ENCODE results near the gene ZNF189. TPM values are rescaled to one million over a fixed set of nuclear protein-coding genes. Genes with fewer than 3 reads are reported as not detected.

Gene ZNF189
- polyA plus RNA-seq, 3 donors = 0.72 to 1.8 (median 1.2) TPM

GRCh38 chr9:101432171-101432570, 33.5 kb downstream of the ZNF189 start:
- no peak overlapping the region for H2AFZ ChIP-seq (ENCODE audit: insufficient read depth, low read depth, low read length, poor library complexity, severe bottlenecking)
- Mint-ChIP-seq H3K27ac (no peak overlapping the region), H3K36me3 (no peaks in the 10 kb centered on the region), H3K9me3 (peaks cover 0 to 12% (median 1%) of the 10 kb centered on the region in 7 donors), H3K4me3 (no peak overlapping the region), H3K4me1 (no peaks in the 10 kb centered on the region), H3K27me3 (ENCODE audit: low read depth in 3 of 3) (peaks cover 0 to 7% (median 5%) of the 10 kb centered on the region in 3 donors)
- H3K9me3 ChIP-seq (replicated peaks in 1 of 2; ENCODE audit: control insufficient read depth in 1 of 2, insufficient read depth in 1 of 2, low read length in 2 of 2) = no peaks in the 10 kb centered on the region
- H4K20me1 ChIP-seq (ENCODE audit: insufficient read depth, low read length) = no peaks in the 10 kb centered on the region
- no peaks in the 10 kb centered on the region for H3K4me1 ChIP-seq (ENCODE audit: control insufficient read depth in 1 of 2, insufficient read depth in 2 of 2, low read length in 2 of 2)
- TF ChIP-seq, protein P1, sequence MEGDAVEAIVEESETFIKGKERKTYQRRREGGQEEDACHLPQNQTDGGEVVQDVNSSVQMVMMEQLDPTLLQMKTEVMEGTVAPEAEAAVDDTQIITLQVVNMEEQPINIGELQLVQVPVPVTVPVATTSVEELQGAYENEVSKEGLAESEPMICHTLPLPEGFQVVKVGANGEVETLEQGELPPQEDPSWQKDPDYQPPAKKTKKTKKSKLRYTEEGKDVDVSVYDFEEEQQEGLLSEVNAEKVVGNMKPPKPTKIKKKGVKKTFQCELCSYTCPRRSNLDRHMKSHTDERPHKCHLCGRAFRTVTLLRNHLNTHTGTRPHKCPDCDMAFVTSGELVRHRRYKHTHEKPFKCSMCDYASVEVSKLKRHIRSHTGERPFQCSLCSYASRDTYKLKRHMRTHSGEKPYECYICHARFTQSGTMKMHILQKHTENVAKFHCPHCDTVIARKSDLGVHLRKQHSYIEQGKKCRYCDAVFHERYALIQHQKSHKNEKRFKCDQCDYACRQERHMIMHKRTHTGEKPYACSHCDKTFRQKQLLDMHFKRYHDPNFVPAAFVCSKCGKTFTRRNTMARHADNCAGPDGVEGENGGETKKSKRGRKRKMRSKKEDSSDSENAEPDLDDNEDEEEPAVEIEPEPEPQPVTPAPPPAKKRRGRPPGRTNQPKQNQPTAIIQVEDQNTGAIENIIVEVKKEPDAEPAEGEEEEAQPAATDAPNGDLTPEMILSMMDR (IDR thresholded peaks at IDR 0.05) = no peak
- H3K4me3 ChIP-seq (replicated peaks in 1 of 3; ENCODE audit: low read depth in 2 of 3, low read length in 3 of 3) = no peak overlapping the region
- no peaks in the 10 kb centered on the region for H3K36me3 ChIP-seq (replicated peaks in 1 of 2; ENCODE audit: control insufficient read depth in 1 of 2, insufficient read depth in 2 of 2, low read length in 2 of 2)
- H3K27me3 ChIP-seq (ENCODE audit: control insufficient read depth in 2 of 2, insufficient read depth in 2 of 2, low read length in 2 of 2) = no peaks in the 10 kb centered on the region
- H3K27ac ChIP-seq (ENCODE audit: low read depth in 1 of 2, low read length in 2 of 2) = no peak overlapping the region
- no peaks in the 10 kb centered on the region for H3K79me2 ChIP-seq (ENCODE audit: insufficient read depth, low read length)
- no peak overlapping the region for H3K4me2 ChIP-seq (replicated peaks; ENCODE audit: extremely low read depth, low read length, poor library complexity, severe bottlenecking)
- DNase-seq = no peak
- H3K9ac ChIP-seq (ENCODE audit: insufficient read depth, low read length, poor library complexity, severe bottlenecking) = no peak overlapping the region
- intact Hi-C loops (cut with micrococcal nuclease) = no loop called here

GRCh38 chr9:101432740-101433139, 34.1 kb downstream of the ZNF189 start:
- Mint-ChIP-seq H3K9me3 (peaks cover 0 to 12% (median 1%) of the 10 kb centered on the region in 7 donors), H3K4me3 (no peak overlapping the region), H3K4me1 (no peaks in the 10 kb centered on the region), H3K27me3 (ENCODE audit: low read depth in 3 of 3) (peaks cover 0 to 7% (median 5%) of the 10 kb centered on the region in 3 donors), H3K36me3 (no peaks in the 10 kb centered on the region), H3K27ac (no peak overlapping the region)
- no peaks in the 10 kb centered on the region for H3K9me3 ChIP-seq (replicated peaks in 1 of 2; ENCODE audit: control insufficient read depth in 1 of 2, insufficient read depth in 1 of 2, low read length in 2 of 2)
- no peak overlapping the region for H3K27ac ChIP-seq (ENCODE audit: low read depth in 1 of 2, low read length in 2 of 2)
- intact Hi-C loops (cut with micrococcal nuclease) = no loop called here
- no peaks in the 10 kb centered on the region for H4K20me1 ChIP-seq (ENCODE audit: insufficient read depth, low read length)
- no peak for DNase-seq
- TF ChIP-seq, protein P1 (IDR thresholded peaks at IDR 0.05) = no peak
- no peak overlapping the region for H3K4me3 ChIP-seq (replicated peaks in 1 of 3; ENCODE audit: low read depth in 2 of 3, low read length in 3 of 3)
- H3K9ac ChIP-seq (ENCODE audit: insufficient read depth, low read length, poor library complexity, severe bottlenecking) = no peak overlapping the region
- no peak overlapping the region for H3K4me2 ChIP-seq (replicated peaks; ENCODE audit: extremely low read depth, low read length, poor library complexity, severe bottlenecking)
- WGBS (ENCODE audit: insufficient coverage) = no CpG with 5 or more reads among the region's 1 CpG
- no peaks in the 10 kb centered on the region for H3K79me2 ChIP-seq (ENCODE audit: insufficient read depth, low read length)
- no peaks in the 10 kb centered on the region for H3K4me1 ChIP-seq (ENCODE audit: control insufficient read depth in 1 of 2, insufficient read depth in 2 of 2, low read length in 2 of 2)
- no peaks in the 10 kb centered on the region for H3K36me3 ChIP-seq (replicated peaks in 1 of 2; ENCODE audit: control insufficient read depth in 1 of 2, insufficient read depth in 2 of 2, low read length in 2 of 2)
- H3K27me3 ChIP-seq (ENCODE audit: control insufficient read depth in 2 of 2, insufficient read depth in 2 of 2, low read length in 2 of 2) = no peaks in the 10 kb centered on the region
- H2AFZ ChIP-seq (ENCODE audit: insufficient read depth, low read depth, low read length, poor library complexity, severe bottlenecking) = no peak overlapping the region

Measured in CD14-positive monocyte (primary cell).